GM23248 (cell line): ENCODE results near the gene GANC.

Experiments used
- EZH2 ChIP-seq: fragments of 200-600 bp; sonication (generic); IDR thresholded peaks from 2 replicates; pipeline ENCODE4 v1.6.1; 2018; ENCODE audit warnings: antibody characterized with exemption, mild to moderate bottlenecking; ENCODE audit not compliant: insufficient read depth, poor library complexity, severe bottlenecking
- EZH2phosphoT487 ChIP-seq: fragments of 200-600 bp; sonication (generic); IDR thresholded peaks from 2 replicates; pipeline ENCODE4 v1.6.1; 2018; ENCODE audit warnings: antibody characterized with exemption, moderate library complexity, mild to moderate bottlenecking, low read depth; ENCODE audit not compliant: insufficient read depth

- no peak for TF ChIP-seq EZH2
- TF ChIP-seq EZH2phosphoT487 = no peak
Measured at GRCh38 chr15:42359985-42360384, 87.0 kb downstream of the GANC start.
